Neural cell (in vitro differentiated cells): ENCODE data around the gene ICE2. TPM values are rescaled to one million over a fixed set of nuclear protein-coding genes. Genes with fewer than 3 reads are reported as not detected.
A peak's percentile ranks its signal among the peaks of the same experiment; 100 is the strongest.

Source experiments
- H2AFZ ChIP-seq: fragments of 200-600, 300-800 bp; sonication (generic), shearing (Covaris generic); 2 replicates; pipeline ENCODE4 v1.6.0; 2014; ENCODE audit warnings: low read depth, mild to moderate bottlenecking, antibody characterized with exemption, low read length, moderate library complexity
- H3F3A ChIP-seq: fragments of 200-600 bp; shearing (Covaris generic); 2 replicates; pipeline ENCODE4 v1.6.1; 2016; ENCODE audit warnings: mild to moderate bottlenecking, moderate library complexity, mixed read lengths, antibody characterized with exemption, low read length; ENCODE audit not compliant: insufficient read depth, poor library complexity, severe bottlenecking
- H3K27ac ChIP-seq: fragments of 200-600, 300-800 bp; sonication (generic), shearing (Covaris generic); 2 replicates; pipeline ENCODE4 v1.5.1; 2014; ENCODE audit warnings: mild to moderate bottlenecking, low read length, moderate library complexity
- H3K27me3 ChIP-seq: fragments of 300-800, 200-600 bp; sonication (generic), shearing (Covaris generic); 2 replicates; pipeline ENCODE4 v1.6.0; 2014; ENCODE audit warnings: mild to moderate bottlenecking, low read depth, low read length, moderate library complexity; ENCODE audit not compliant: insufficient read depth
- H3K36me3 ChIP-seq: fragments of 300-800, 200-600 bp; sonication (generic), shearing (Covaris generic); 2 replicates; pipeline ENCODE4 v1.5.1; 2014; ENCODE audit warnings: mild to moderate bottlenecking, antibody characterized with exemption, low read length, moderate library complexity; ENCODE audit not compliant: insufficient read depth
- H3K4me2 ChIP-seq: fragments of 300-800, 200-600 bp; sonication (generic), shearing (Covaris generic); 2 replicates; pipeline ENCODE4 v1.6.0; 2014; ENCODE audit warnings: mild to moderate bottlenecking, low read length
- H3K4me3 ChIP-seq: fragments of 300-800, 200-600 bp; sonication (generic), shearing (Covaris generic); 2 replicates; pipeline ENCODE4 v1.5.1; 2014; ENCODE audit warnings: mild to moderate bottlenecking, low read length, moderate library complexity
- H3K79me2 ChIP-seq: fragments of 200-600 bp; shearing (Covaris generic); replicated peaks from 2 replicates; pipeline ENCODE4 v1.6.0; 2014; ENCODE audit warnings: mild to moderate bottlenecking, low read length, moderate library complexity; ENCODE audit not compliant: insufficient read depth
- H3K9ac ChIP-seq: fragments of 300-800, 200-600 bp; sonication (generic), shearing (Covaris generic); 2 replicates; pipeline ENCODE4 v1.6.1; 2016; ENCODE audit warnings: mild to moderate bottlenecking, low read length, mixed read lengths
- H3K9me2 ChIP-seq: fragments of 200-600 bp; shearing (Covaris generic); 2 replicates; pipeline ENCODE4 v1.6.1; 2016; ENCODE audit warnings: mild to moderate bottlenecking, low read length, mixed read lengths; ENCODE audit not compliant: insufficient read depth
- H3K9me3 ChIP-seq: fragments of 200-600, 300-800 bp; sonication (generic), shearing (Covaris generic); 2 replicates; pipeline ENCODE4 v1.6.1; 2016; ENCODE audit warnings: mild to moderate bottlenecking, mixed run types, low read length, moderate library complexity, mixed read lengths
- H4K20me1 ChIP-seq: fragments of 200-600 bp; shearing (Covaris generic); 2 replicates; pipeline ENCODE4 v1.6.1; 2016; ENCODE audit warnings: mild to moderate bottlenecking, mixed run types; ENCODE audit not compliant: insufficient read depth
- EP300 ChIP-seq: fragments of 450-650 bp; conservative IDR thresholded peaks from 2 replicates; pipeline ENCODE4 v1.6.1; 2014; ENCODE audit warnings: antibody characterized with exemption, mild to moderate bottlenecking, moderate library complexity; ENCODE audit not compliant: poor library complexity, severe bottlenecking
- EZH2 ChIP-seq: fragments of 200-600, 300-800 bp; shearing (Covaris generic), sonication (generic); IDR thresholded peaks from 2 replicates; pipeline ENCODE4 v1.6.1; 2014; ENCODE audit warnings: antibody characterized with exemption, low read length, borderline replicate concordance, mild to moderate bottlenecking; ENCODE audit not compliant: insufficient read depth, poor library complexity, severe bottlenecking
- MXI1 ChIP-seq: fragments of 450-650 bp; conservative IDR thresholded peaks from 2 replicates; pipeline ENCODE4 v1.6.1; 2014; ENCODE audit warnings: antibody characterized with exemption, mild to moderate bottlenecking; ENCODE audit not compliant: poor library complexity, severe bottlenecking
- POLR2AphosphoS5 ChIP-seq: IDR thresholded peaks from 2 replicates; pipeline ENCODE4 v1.6.1; 2012
- RAD21 ChIP-seq: fragments of 450-650 bp; conservative IDR thresholded peaks from 2 replicates; pipeline ENCODE4 v1.6.1; 2014; ENCODE audit warnings: antibody characterized with exemption, mild to moderate bottlenecking, moderate library complexity
- SMC3 ChIP-seq: fragments of 450-650 bp; conservative IDR thresholded peaks from 2 replicates; pipeline ENCODE4 v1.6.1; 2014; ENCODE audit warnings: antibody characterized with exemption, mild to moderate bottlenecking, moderate library complexity; ENCODE audit not compliant: poor library complexity
- TAF1 ChIP-seq: IDR thresholded peaks from 2 replicates; pipeline ENCODE4 v1.6.1; 2012; ENCODE audit warnings: low read depth
- polyA plus RNA-seq: library from polyadenylated mRNA; depleted of rRNA; stranded (reverse); fragments of >200 nt; gene quantifications from 2 replicates; pipeline ENCODE4 v1.2.3, GENCODE V29; 2014
- TF ChIP-seq, protein P1 (sequence below): fragments of 450-650 bp; IDR thresholded peaks from 2 replicates; pipeline ENCODE4 v1.5.1; 2014; ENCODE audit warnings: antibody characterized with exemption, mild to moderate bottlenecking, moderate library complexity; ENCODE audit not compliant: poor library complexity, severe bottlenecking
- TF ChIP-seq, protein P2 (sequence below): IDR thresholded peaks from 2 replicates; pipeline ENCODE4 v1.6.1; 2012; ENCODE audit warnings: borderline replicate concordance

The ICE2 gene
- polyA plus RNA-seq, 1 donor from 2014 or later: 34.0 TPM

GRCh38 chr15:60399246-60399915 lies 79.6 kb downstream of the ICE2 start:
- peaks cover 31% of the 10 kb centered on the region for H3K27me3 ChIP-seq
- no peak overlapping the region for H3K4me3 ChIP-seq
- no peak overlapping the region for H3K4me2 ChIP-seq
- no peak overlapping the region for H3K27ac ChIP-seq
- H3K9ac ChIP-seq: no peak overlapping the region
- H3K36me3 ChIP-seq: no peaks in the 10 kb centered on the region
- H4K20me1 ChIP-seq: no peaks in the 10 kb centered on the region
- no peaks in the 10 kb centered on the region for H3K79me2 ChIP-seq
- H3K9me2 ChIP-seq: no peaks in the 10 kb centered on the region
- no peaks in the 10 kb centered on the region for H3K9me3 ChIP-seq
- H2AFZ ChIP-seq: no peak overlapping the region
- TF ChIP-seq, protein P1, sequence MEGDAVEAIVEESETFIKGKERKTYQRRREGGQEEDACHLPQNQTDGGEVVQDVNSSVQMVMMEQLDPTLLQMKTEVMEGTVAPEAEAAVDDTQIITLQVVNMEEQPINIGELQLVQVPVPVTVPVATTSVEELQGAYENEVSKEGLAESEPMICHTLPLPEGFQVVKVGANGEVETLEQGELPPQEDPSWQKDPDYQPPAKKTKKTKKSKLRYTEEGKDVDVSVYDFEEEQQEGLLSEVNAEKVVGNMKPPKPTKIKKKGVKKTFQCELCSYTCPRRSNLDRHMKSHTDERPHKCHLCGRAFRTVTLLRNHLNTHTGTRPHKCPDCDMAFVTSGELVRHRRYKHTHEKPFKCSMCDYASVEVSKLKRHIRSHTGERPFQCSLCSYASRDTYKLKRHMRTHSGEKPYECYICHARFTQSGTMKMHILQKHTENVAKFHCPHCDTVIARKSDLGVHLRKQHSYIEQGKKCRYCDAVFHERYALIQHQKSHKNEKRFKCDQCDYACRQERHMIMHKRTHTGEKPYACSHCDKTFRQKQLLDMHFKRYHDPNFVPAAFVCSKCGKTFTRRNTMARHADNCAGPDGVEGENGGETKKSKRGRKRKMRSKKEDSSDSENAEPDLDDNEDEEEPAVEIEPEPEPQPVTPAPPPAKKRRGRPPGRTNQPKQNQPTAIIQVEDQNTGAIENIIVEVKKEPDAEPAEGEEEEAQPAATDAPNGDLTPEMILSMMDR: no peak
- TF ChIP-seq SMC3 (no peak), EP300 (no peak), RAD21 (no peak), MXI1 (no peak), POLR2AphosphoS5 (no peak), EZH2 (no peak), TAF1 (no peak)
- TF ChIP-seq, protein P2, sequence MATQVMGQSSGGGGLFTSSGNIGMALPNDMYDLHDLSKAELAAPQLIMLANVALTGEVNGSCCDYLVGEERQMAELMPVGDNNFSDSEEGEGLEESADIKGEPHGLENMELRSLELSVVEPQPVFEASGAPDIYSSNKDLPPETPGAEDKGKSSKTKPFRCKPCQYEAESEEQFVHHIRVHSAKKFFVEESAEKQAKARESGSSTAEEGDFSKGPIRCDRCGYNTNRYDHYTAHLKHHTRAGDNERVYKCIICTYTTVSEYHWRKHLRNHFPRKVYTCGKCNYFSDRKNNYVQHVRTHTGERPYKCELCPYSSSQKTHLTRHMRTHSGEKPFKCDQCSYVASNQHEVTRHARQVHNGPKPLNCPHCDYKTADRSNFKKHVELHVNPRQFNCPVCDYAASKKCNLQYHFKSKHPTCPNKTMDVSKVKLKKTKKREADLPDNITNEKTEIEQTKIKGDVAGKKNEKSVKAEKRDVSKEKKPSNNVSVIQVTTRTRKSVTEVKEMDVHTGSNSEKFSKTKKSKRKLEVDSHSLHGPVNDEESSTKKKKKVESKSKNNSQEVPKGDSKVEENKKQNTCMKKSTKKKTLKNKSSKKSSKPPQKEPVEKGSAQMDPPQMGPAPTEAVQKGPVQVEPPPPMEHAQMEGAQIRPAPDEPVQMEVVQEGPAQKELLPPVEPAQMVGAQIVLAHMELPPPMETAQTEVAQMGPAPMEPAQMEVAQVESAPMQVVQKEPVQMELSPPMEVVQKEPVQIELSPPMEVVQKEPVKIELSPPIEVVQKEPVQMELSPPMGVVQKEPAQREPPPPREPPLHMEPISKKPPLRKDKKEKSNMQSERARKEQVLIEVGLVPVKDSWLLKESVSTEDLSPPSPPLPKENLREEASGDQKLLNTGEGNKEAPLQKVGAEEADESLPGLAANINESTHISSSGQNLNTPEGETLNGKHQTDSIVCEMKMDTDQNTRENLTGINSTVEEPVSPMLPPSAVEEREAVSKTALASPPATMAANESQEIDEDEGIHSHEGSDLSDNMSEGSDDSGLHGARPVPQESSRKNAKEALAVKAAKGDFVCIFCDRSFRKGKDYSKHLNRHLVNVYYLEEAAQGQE: no peak
- no peaks in the 10 kb centered on the region for H3F3A ChIP-seq

DNA sequence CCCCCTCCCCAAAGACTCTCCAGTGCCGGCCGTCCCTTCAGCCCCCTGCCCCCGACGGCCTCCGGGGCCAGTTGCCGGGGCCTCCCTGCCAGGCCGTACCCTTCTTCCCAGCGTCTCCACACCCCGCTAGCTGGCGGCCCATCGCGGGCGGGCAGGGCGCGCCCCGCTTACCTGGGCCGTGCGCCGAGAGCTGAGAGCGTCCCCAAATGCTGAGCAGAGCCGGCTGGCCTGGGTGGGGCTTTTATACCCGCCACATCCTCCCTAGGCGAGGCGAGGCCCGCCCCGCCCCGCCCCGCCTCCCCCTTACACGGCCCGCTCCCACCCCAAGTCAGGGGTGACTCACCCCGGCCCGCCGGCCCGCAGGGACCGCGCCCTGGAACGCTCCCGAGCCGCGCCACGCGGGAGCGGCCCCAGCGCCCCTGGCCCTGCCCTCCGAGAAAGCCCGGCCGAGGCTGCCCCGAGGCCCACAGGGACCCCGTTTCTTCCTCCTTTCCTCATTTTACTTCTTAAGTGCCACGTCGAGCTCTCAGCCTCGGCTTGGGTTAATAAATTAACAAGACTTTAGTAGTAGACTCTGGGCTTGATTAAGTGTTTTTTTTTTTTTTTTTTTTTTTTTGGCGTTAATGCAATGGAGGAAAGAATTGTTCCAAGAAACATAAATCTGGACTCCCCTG lies 81.0 kb downstream of the ICE2 start, which contains the start of gene ANXA2:
Gene ANXA2, minus strand, starts transcription at position 215 of the 674 bp plus-strand sequence. CDS start 11,911 bp downstream, outside the sequence.
- Histone ChIP-seq H3K9me3 (no peaks in the 10 kb centered on the region), H2AFZ (no peak within 1 kb of the TSS), H3K27me3 (peaks cover 31% of the 10 kb centered on the region), H3K9ac (no peak within 1 kb of the TSS), H3K36me3 (no peaks in the 10 kb centered on the region), H3K79me2 (no peaks in the 10 kb centered on the region), H3K27ac (no peak within 1 kb of the TSS), H3F3A (no peaks in the 10 kb centered on the region), H3K4me3 (peak within 1 kb of the TSS; percentile 53), H3K4me2 (no peak within 1 kb of the TSS), H3K9me2 (no peaks in the 10 kb centered on the region), H4K20me1 (no peaks in the 10 kb centered on the region)
- TF ChIP-seq, protein P2: no peak
- no peak for TF ChIP-seq EZH2
- no peak for TF ChIP-seq POLR2AphosphoS5
- TF ChIP-seq TAF1: no peak
- TF ChIP-seq MXI1: no peak
- TF ChIP-seq SMC3: no peak
- TF ChIP-seq RAD21: no peak
- TF ChIP-seq EP300: no peak
- TF ChIP-seq, protein P1: no peak
